GM19035 (cell line): ENCODE measurements around the gene GALNT11.

Experiments used
- ATAC-seq: cut with Tn5 transposase; IDR thresholded peaks from one replicate; pipeline ENCODE4 v1.9.1; 2021; ENCODE audit not compliant: unreplicated experiment

GALNT11 gene

GRCh38 chr7:152144557-152145245 is 119.2 kb downstream of the GALNT11 start:
- no peak for ATAC-seq

- ATAC-seq: no peak
Observed at GRCh38 chr7:152145853-152146466, 120.5 kb downstream of the GALNT11 start.

GRCh38 chr7:152148706-152149105 is 123.2 kb downstream of the GALNT11 start:
- ATAC-seq: no peak

GRCh38 chr7:152149363-152149762 is 123.9 kb downstream of the GALNT11 start:
- ATAC-seq: no peak

- ATAC-seq: no peak
Observed at GRCh38 chr7:152152267-152152666, 126.8 kb downstream of the GALNT11 start.

- ATAC-seq: peak; percentile 89
Observed at GRCh38 chr7:152158801-152159587, 133.5 kb downstream of the GALNT11 start.

- no peak for ATAC-seq
Observed at GRCh38 chr7:152161171-152161570, 135.7 kb downstream of the GALNT11 start.

GRCh38 chr7:152162287-152162686 is 136.8 kb downstream of the GALNT11 start:
- ATAC-seq: no peak
